ENCODE data around the gene PCBP3.

Gene PCBP3

DNA sequence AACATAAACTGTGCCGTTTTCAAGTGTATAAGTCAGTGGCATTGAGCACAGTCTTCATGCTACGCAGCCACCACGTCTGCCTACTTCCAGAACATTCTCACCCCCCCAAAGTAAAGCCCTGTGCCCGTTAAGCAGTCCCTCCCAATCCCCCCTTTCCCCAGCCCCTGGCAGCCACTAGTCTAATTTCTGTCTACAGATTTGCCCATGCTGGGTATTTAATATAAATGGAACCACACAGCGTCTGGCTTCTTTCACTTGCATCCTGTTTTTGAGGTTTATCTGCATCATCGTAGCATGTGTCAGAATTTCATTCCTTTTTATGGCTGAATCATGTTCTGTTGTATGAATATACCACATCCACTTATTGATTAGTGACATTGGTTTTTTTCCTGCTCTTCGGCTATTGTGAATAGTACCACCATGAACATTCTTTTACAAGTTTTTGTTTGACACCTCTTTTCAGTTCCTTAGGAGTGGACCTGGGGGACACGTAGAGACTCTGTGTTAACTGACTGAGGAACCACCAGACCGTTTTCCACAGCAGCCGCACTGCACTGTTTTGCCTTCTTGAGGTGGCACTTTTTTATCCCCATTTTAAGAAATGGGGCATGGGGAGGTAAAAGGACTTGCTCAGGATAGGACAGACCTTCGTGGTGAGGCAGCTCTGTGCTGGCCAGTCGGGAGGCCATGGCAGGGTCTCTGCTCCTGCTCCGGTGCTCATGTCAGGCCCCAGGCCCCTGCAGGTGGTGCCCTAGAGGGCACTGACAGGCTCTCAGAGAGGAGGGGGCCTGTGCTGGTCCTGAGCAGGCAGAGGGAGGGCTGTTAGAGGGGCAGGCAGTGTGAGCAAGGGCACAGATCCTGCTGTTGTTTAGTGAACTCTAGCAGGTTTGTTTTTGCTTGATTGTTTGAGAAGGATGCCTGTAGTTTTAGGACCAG lies 123.8 kb downstream of the PCBP3 start:
- no peak overlapping the region for H3K4me3 ChIP-seq (ENCODE audit: low read length)
- DNase-seq (ENCODE audit: low read depth, low spot score): peak; percentile 9

DNA sequence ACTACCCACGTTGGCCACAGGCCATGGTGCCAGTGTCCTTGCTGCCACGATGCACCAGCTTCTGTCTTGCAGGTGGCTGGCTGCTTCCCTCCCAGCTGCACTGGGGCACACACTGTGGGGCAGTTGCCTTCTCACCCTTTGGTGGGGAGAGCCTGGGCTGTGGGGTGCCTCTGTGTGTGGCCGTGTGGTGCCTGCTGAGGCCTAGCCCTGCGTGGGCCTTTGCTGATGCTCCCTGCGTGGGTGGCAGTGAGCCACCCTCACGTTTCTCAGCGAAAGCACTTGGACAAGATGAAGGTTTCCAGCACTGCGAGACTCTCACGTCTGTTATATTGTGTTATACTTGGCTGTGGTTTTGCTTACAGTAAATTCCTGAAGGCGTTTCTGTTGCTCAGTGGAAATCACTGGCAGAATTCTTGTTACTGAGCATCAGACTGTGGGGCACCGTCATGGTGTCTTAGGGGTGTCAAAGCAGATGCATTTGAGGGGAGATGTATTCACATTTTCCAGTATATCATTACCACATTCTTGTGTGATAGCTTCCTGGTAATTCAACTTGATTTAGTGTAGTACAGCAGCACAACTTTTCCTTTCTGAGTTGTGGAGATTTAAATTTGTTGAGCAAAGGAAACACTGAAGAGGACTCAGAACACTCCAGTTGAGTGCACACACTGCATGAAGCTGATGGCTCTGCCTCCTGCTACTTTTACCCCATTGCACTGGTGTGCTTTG lies 124.7 kb downstream of the PCBP3 start:
- no peak overlapping the region for H3K4me3 ChIP-seq (ENCODE audit: low read length)
- no peak for DNase-seq (ENCODE audit: low read depth, low spot score)

DNA sequence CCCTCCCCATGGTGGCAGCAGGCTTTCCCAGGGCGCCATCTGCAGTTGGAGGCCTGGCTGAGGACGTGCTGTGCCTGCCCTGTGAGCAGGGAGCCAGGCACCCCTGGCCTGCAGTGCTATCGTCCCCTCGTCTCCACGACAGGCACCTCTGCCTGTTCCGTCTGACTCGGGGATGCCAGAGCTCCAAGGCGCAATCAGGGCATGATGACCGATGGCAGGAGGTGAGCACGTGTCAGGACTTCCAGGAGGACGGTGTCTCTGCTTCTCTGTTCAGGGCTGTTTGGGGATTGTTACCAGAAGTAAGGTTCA lies 125.2 kb downstream of the PCBP3 start:
- DNase-seq (ENCODE audit: low read depth, low spot score): no peak
- no peak overlapping the region for H3K4me3 ChIP-seq (ENCODE audit: low read length)

DNA sequence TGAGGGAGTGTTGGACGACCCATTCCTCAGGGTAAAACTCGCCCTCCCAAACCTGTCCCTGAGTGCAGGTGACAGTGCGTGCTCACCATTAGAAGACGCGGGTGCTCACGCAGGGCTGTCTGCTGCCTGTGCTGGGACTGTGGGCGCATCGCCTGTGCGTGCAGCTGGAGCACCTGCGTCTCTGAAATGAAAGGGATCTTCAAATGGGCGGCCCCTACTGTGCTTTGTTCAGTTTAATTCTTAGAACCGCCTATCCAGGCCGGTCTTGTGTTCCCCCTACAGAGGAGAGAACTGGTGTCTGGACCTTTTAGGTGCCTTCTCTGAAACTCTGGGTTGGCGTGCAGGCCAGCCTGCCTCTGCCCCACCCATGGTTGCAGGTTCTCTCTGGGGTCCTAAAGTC lies 125.8 kb downstream of the PCBP3 start:
- H3K4me3 ChIP-seq (ENCODE audit: low read length): no peak overlapping the region
- peak; percentile 23 for DNase-seq (ENCODE audit: low read depth, low spot score)

DNA sequence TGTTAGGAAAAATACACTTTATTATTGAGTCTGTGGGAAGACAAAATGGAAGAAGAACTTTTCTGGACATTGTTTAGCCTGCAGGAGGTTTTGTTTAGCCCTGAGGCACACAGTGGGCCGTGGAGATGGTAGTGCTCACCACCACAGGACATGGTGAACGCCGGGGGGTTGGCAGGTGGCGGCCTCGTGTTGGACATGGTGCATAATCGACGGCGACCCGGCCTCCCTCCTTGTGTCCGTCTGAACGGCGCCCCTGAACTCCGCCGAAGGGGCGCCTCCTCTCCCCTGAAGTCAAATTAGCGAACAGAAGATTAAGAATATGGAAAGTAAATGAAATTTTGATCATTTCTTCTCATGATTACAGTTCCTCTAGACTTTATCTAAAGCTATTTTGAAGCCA lies 126.4 kb downstream of the PCBP3 start:
- DNase-seq (ENCODE audit: low read depth, low spot score): no peak
- H3K4me3 ChIP-seq (ENCODE audit: low read length): no peak overlapping the region

DNA sequence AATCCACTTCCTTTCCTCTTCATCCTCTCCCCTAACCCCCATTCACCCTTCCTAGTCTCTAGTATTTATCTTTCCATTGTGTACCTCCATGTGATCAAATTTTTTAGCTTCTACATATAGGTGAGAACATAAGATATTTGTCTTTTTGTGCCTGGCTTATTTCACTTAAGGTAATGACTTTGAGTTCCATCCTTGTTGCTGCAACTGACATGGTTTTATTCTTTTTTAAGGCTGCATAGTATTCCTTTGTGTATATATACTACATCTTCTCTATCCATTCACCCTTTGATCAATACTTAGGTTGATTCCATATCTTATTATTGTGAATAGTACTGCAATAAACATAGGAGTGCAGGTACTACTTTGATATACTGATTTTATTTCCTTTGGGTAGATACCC lies 128.7 kb downstream of the PCBP3 start:
- DNase-seq (ENCODE audit: low read depth, low spot score): no peak
- H3K4me3 ChIP-seq (ENCODE audit: low read length): no peak overlapping the region

DNA sequence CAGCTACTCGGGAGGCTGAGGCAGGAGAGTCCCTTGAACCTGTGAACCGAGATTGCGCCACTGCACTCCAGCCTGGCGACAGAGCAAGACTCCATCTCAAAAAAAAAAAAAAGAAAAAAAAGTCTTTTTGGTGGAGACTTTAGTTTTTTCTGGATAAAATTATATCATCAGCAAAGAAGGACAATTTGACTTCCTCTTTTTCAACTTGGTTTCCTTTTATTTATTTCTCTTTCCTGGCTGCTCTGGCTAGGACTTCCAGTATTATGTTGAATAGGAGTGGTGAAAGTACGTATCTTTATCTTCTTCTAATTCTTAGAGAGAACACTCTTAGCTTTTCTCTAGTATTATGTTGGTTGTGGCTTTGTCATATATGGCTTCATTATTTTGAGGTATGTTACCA lies 130.8 kb downstream of the PCBP3 start:
- no peak for DNase-seq (ENCODE audit: low read depth, low spot score)
- no peak overlapping the region for H3K4me3 ChIP-seq (ENCODE audit: low read length)

DNA sequence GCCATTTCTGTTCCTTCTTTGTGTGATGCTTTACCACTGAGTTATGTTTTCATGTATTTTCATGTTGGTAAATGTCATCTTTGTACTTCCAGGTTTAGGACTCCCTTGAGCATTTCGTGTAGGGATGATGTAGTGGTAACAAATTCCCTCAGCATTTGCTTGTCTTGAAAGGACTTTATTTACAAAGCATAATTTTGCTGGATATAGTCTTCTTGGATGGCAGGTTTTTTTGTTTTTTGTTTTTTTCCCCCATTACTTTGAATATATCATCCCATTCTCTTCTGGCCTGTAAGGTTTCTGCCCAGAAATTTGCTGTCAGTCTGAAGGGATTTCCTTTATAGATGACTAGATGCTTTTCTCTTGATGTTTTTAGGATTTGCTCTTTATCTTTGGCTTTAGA lies 133.4 kb downstream of the PCBP3 start:
- no peak overlapping the region for H3K4me3 ChIP-seq (ENCODE audit: low read length)
- no peak for DNase-seq (ENCODE audit: low read depth, low spot score)

DNA sequence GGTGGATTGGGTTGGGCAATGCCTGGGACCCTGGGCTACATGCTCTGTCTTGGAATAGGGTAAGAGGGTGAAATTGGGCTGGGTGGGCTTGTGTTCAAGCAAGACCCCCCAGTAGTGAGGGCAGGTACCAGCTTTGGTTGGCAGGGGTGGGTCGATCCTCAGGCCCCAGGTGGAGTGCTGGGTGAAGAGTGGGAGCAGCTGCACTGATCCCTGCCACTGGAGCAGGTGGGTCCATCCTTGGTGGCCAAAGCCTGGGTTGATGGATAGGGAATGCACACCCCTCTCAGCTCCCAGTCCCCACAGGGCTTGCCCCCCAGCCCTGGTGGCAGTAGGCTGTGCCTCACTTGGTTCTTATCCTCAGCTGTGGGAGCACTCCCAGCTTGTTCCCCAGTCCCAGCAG lies 135.2 kb downstream of the PCBP3 start:
- DNase-seq (ENCODE audit: low read depth, low spot score): no peak
- H3K4me3 ChIP-seq (ENCODE audit: low read length): no peak overlapping the region

DNA sequence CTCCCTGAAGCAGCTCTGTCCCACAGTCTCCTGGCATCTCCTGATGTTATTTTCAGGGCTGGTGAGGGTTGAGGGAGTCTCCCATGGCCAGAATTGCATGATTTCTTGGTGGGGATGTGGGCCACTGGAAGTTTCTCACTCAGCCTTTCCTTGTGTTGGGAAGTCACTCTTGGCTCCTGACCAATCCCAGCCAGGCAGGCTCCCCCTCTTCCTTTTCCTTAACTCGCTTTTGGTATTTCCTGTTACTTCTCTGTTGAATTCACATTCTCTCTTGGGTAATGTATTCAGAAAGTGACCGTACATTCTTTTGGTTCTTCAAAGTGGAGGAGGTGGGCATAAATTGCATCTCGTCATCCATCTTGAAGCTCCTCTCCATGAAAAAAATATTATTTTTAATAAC lies 135.7 kb downstream of the PCBP3 start:
- H3K4me3 ChIP-seq (ENCODE audit: low read length): no peak overlapping the region
- DNase-seq (ENCODE audit: low read depth, low spot score): no peak

DNA sequence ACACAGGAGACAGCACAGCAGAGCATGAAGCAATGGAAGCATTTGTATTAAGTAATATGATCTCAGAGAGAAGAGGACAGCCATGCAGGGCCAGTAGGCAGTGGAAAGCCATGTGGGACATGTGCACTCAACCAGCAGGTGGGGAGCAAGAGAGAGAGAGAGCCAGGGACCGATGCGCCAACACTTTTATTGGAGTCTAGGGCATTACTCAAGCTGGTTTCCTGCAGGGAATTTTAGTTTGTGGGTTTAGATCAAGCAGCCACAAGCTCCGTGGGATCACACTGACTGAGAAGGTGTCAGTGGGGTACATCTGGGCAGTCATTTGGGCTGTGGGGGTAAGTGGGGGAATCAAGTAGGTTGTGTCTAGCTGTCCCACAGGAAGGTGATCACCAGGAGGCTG lies 137.1 kb downstream of the PCBP3 start:
- H3K4me3 ChIP-seq (ENCODE audit: low read length): no peak overlapping the region
- no peak for DNase-seq (ENCODE audit: low read depth, low spot score)

DNA sequence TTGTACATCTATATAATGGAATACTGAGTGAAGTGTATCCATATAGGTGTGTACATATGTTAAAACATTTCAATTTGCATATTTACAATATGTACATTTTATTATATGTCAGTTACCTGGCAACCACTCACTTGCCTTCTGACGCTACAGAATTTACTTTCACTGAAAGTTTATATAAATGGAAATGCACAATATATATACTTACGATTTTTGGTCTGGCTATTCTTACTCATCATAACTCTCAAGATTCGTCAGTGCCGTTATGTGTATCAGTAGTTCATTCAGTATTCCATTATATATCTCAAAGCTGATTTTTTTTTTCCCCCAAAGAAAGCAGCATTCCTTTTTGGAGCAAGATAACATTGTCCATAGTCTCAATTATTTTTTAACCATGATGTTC lies 138.2 kb downstream of the PCBP3 start:
- no peak for DNase-seq (ENCODE audit: low read depth, low spot score)
- no peak overlapping the region for H3K4me3 ChIP-seq (ENCODE audit: low read length)

DNA sequence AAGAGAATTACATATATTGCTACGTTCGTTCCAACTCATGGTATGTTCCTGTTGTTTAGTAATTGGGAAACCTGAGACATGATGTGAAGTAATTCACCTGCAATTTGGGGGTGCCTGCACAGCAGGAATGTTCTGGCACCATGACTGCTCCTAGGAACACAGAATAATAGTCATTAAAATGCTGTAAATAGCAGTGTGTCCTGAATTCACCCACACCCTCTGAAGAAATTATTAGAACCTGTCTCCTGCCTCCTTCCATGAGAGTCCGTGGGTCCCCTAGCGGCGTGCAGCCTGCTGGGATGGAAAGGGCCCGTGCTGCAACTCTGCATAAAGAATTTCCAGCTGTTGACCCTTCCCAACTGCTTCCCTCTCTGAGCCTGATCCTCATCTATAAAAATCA lies 143.1 kb downstream of the PCBP3 start:
- H3K4me3 ChIP-seq (ENCODE audit: low read length): no peak overlapping the region
- DNase-seq (ENCODE audit: low read depth, low spot score): no peak

DNA sequence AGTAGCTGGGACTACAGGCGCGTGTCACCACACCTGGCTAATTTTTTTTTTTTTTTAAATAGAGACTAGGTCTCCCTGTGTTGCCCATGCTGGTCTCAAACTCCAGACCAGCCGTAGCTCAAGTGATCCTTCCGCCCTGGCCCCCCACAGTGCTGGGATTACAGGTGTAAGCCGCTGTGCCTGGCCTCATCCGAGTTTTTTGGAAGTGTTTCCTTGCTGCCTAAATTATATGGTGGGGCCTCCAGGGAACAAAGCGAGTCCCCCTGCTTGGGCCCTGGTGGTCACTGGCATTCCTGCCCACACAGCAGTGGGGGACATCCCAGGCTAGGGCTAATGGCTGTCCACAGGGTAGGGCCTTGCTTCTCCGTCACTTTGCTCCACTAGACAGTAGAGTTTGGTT lies 143.8 kb downstream of the PCBP3 start:
- DNase-seq (ENCODE audit: low read depth, low spot score): no peak
- H3K4me3 ChIP-seq (ENCODE audit: low read length): no peak overlapping the region

DNA sequence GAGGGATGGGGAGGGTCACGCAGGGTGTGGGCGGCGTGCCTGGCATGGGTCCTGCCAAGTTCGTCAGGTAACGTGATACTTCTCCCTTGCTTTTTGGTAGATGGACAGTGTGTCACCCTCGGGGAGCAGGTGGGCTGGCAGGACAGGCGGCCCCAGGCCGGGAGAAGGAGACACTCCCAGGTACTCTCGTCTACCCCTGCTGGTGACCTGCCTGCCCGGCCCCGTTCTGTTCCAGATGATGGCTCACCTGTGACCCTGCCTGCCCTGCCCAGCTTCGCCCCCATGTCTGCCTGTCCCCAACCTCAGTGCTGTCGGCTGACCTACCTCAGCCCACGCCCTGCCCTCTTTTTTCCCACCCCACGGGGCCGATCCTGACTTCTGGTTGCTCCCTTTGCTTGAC lies 144.7 kb downstream of the PCBP3 start:
- H3K4me3 ChIP-seq (ENCODE audit: low read length): no peak overlapping the region
- no peak for DNase-seq (ENCODE audit: low read depth, low spot score)

DNA sequence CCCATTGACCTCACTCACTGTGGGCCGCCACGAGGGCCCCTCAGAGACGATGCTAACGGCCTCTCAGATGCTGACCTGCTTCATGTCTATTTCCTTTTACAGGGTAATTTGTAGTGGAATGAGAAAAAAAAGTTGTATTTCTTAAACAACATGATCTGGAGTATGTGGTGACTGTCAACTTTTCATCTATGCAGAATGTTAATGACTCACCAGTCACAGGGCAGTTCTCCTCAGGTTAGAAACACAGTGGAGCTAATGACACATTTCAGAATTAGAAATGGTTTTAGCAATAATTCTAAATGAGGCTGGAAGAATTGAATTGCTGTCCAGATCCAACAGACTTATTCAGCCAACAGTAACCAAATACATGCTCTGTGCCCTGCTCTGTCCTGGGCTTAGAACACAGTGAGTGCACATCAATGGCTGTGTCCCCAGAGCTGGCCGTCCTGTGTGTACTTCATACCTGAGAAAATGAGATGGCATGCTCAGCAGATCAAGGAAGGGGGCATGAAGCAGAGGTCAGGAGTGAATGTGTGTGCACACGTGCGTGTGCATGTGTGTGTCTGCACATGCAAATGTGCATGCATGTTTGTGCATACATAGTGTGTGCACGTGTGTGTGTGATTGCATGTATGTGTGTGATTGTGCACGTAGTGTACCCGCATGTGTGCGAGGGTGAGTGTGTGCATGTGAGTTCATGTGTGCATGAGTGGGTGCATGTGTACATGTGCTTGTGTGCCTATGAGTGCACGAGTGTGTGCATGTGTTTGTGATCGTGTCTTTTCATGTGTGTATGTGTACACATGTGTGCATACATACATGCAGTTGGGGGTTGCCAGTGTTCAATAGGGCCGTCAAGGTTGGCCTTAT lies 145.3 kb downstream of the PCBP3 start:
- DNase-seq (ENCODE audit: low read depth, low spot score): no peak
- H3K4me3 ChIP-seq (ENCODE audit: low read length): no peak overlapping the region

DNA sequence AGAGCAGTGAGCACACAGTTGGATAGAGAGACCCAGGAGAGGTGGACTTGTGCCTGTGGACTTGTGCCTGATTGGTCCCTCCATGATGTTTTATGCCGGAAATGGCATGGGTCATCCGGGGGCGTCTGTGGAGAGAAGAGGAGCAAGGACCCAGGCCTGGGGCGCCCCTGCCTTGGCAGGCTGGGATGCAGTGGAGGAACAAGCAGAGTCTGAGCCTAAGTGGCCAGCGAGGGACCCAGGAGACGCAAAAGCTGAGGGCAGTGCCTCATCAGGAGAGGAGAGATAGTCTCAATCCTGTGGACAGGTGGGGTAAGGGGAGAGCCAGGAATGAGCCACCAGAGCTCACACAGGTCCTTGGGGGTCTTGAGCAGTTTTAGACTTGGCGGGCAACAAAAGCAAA lies 146.9 kb downstream of the PCBP3 start:
- no peak overlapping the region for H3K4me3 ChIP-seq (ENCODE audit: low read length)
- DNase-seq (ENCODE audit: low read depth, low spot score): no peak

DNA sequence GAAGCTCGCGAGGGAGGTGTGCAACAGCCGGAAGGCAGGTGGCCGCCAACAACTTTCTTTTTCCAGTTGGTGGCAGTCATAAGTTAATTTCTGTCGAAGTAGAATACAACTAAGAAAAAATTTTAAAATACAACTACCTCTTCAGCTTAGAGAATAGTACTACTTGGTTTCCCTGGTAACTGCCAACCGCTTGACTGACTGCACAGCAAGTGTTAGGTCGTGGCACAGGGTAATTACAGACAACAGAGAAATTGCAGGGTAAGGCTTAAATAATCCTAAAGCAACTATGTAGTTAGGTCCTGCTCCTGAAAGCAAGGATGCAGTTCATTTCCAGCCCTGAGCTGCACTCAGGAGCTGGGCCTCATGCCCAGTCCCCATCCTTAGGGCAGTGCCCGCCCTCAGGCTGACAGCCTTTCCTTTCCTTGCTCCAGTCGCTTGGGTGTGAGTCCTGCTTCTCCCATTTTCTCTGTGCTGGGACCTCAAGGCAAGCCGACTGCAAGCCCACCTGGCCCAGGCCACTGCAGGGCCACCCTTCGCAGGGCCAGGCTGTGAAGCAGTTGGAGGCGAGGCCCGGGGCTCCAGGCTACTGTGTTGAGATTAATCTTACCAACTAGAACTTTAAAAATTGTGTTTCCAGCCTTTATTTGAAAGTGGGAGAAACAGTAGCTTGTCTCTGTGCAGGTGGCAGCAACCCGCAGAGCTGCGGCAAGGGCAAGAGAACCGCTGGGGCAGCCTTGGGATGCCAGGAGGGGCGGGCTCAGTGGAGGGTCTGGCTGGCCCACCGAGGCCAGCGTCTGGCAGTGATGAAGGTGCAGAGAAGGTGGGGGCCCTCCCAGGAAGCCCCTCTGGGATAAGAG lies 148.3 kb downstream of the PCBP3 start:
- H3K4me3 ChIP-seq (ENCODE audit: low read length): no peak overlapping the region
- no peak for DNase-seq (ENCODE audit: low read depth, low spot score)

All from Jurkat, Clone E6-1 (cell line).